ENCODE data around the gene TLCD1. TPM values are rescaled to one million over a fixed set of nuclear protein-coding genes. Genes with fewer than 3 reads are reported as not detected.

Gene TLCD1
- total RNA-seq, 2 experiments from 2014 or later, result 20.1 to 22.0 TPM

- ChIA-PET CTCF (no interaction called here), POLR2A (no interaction called here)
Measured at GRCh38 chr17:28706471-28707338, 19.3 kb downstream of the TLCD1 start.

DNA sequence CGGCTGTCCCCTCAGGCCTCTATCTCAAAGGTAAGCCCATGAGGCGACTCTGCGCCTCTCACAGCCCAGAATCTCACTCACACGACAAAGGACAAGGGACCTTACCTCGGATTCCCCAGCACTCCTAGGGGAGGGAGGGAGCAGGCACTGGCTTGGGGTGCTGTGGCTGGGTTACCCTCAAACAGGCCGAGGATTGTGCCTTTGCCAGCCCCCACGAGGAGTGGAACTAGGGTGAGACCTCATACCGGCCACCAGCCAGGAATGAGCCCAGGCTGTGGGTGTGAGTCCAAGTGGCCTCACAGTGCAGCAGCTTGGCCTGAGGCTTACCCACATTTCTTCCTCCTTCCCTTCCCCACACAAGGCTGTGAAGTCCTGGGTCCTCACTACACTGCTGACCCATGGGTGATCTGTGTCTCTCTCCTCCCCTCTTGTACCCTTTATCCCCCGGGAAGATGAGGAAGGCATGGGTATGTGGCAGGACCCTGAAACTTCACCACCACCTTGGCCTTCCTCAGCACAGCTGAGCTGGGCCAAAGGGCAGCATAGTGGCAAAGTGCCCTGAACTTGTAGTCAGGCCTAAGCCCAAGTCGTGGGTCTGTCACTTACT lies 20.2 kb downstream of the TLCD1 start:
- POLR2A ChIA-PET, result no interaction called here
- CTCF ChIA-PET, result no interaction called here

DNA sequence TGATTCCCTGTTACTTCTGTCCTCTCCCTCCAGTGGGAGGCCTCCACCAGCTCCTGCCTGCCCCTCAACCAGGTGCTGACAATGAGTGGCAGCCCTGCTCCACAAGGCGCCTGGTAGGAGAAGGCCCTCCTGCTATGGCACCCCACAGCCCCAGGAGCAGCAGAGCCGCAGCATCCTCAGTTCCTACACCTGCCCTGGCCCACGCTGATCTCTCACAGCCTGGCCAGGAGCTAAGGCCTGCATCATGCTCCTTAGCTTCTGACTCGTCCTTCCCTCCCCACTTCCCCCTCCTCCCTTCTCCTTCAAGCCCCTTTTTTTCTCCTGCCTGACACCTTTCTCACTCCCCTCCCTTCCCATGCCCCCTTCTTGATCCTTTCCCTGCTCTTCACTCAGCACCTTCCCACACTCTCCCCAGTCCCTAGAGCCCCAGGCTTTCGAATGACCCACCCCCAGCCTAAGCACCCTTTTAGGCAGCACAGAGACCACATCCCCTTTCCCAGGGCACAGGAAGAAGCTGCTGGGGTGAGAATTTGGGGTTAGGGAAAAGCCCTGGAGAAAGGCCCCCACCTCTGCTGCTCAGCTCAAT lies 20.9 kb downstream of the TLCD1 start:
- CTCF ChIA-PET, result no interaction called here
- POLR2A ChIA-PET, result no interaction called here

DNA sequence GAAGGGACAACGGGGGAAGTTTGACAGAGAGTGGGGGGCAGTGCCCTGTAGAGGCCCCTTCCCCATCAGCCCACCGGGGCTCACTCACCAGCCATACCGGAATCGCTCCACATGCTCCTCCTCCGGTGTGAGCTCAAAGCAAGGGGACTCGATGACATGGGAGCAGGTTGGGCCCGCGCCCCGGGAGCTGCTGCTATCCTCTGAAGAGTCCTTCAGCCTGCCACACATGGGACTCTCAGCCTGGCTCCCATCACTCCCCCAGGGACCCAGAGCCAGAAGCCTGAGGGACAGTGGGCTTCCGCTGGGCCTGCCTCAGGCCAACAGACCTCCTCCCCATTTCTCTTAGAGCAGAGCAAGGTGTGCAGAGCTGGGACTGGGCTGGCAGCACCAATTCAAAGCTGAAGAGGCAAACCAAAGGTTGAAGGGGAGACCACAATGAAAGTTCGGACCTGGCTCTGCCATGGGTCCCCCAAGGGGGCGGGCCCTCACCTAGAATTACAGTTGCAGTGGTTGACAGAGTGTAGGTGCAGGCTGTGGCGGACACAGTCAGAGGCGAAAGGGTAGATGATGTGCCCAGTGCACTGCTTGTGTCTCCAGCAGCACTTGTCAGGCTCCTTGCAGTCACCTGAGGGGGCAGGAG lies 21.7 kb downstream of the TLCD1 start:
- POLR2A ChIA-PET, result interaction anchor here (0.7 kb wide), 1 partner anchor 24 kb away, joined by 3 read pairs; no protein-coding TSS in a partner anchor
- CTCF ChIA-PET, result no interaction called here

DNA sequence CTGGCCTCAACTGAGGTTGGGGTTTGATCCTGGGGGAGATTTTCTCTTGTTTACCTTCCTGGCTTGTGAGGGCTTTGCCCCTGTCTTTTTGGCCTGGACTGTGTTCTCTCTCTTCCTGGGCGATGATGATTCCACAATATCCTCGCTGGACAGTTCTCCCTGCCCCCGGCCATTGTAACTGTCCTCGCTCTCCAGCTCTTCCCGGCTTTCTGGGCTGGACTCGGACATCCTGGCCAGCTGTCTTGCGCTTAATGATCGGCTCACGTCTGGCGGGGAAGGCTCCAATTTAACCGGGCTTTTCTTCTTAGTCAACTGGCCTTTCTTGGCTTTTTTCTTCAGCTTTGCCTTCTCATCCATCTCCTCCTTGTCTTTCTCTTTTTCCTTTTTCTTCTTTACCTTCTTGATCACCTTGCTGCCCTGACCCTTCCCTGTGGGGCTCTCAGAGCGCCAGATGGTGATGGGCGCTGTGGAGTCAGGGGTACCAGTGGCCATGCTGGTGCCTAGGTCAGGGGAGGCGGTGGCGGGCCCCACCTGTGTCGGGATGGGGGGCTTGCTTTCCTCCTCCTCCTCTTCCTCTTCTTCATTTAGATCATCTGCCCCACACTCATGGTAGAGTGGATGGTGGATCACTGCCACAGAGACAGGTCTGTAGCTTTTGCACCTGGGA lies 22.3 kb downstream of the TLCD1 start:
- POLR2A ChIA-PET, result no interaction called here

GRCh38 chr17:28702752-28703150 lies 23.3 kb downstream of the TLCD1 start:
- CTCF ChIA-PET, result no interaction called here
- POLR2A ChIA-PET, result no interaction called here

More for the DNA sequence above, 22.3 kb downstream of the TLCD1 start:
- CTCF ChIA-PET, result no interaction called here

DNA sequence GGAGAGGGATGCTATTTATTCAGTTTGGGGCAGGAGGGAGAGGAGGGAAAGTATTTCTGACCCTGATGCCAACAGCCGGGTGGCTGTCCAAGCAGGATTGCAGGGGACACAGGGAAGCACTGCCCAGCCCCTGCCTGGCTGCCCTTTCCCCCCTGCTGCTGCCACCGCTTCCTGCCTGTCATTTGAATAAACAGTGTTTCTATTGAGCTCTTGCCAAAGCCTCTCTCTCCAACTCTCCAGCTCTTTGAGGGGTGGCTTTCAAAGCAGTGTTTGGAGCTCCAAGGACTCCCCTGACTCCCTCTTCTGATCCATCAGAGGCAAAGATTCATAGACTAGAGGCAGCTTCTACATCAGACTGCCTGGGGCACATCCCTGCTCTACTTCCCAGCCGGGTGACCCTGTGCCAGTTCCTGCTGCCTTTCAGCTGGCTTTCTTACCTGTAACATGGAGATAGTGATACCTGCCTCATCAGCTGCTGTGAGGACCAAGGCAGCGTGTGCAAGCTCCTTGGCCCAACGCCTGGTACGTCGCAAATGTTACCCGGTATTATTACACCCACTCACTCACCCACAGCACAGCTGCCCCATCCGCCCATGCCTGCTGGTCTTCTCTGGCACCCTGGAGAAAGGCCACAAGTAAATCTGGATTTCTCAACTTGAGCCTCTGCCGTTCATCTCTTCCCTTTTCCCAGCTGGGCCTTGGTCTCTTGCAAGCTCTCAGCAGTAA lies 23.8 kb downstream of the TLCD1 start:
- ChIA-PET CTCF (no interaction called here), POLR2A (no interaction called here)

GRCh38 chr17:28700830-28701492 lies 25.1 kb downstream of the TLCD1 start:
- POLR2A ChIA-PET, result no interaction called here

DNA sequence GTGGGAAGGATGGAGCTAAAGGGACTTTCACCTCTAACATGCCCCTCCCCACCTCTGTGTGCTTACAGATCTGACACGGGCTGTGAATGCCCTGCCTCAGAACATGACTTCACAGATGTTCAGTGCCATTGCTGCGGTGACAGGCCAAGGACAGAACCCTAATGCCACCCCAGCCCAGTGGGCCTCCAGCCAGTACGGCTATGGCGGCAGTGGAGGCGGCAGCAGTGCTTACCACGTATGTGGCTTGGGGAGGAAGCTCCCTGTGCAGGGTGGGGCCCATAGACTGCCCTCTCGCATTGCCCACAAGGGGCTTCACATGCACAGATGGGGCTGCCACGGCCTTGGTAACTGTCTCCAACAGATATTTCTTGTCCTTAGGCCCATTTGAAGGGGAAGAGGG lies 25.8 kb downstream of the TLCD1 start:
- ChIA-PET POLR2A (no interaction called here), CTCF (interaction anchor here (0.5 kb wide), 1 partner anchor 645 kb away, joined by 3 read pairs; no protein-coding TSS in a partner anchor)

More at GRCh38 chr17:28700830-28701492, 25.1 kb downstream of the TLCD1 start:
- CTCF ChIA-PET, result no interaction called here

DNA sequence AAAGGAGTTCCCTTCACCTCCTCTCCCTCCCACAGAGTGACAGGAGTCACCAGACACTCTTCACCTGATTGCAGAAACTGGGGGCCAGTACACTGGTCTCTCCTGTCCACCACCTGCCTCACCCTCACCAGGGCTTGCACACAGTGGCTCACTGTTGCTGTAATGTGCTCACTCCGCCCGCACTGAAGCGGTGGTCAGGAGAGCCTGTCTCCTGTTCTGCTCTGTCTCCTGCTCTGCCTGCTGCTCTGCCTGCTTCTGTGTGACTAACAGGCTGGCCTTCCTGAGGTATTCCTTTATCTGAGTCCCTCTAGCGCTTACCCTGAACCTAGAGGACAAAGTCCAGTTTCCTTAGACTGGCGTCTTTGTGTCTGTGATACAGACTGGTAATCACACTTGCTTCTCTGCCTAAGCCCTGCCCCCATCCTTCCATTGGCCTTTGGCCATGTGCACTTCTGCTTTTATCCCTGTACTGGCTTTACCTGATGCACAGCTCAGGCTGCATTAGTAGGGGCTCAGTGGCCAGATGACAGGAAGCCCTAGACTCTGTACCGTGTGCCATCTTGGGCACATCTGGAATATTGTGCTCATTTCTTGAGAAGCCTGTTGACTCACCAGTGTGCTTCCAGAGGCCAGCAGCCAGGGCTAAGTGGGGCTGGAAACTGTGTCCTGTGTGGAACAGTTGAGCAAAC lies 27.6 kb downstream of the TLCD1 start:
- ChIA-PET POLR2A (interaction anchor here (0.9 kb wide), 1 partner anchor 55 kb away, joined by 4 read pairs; no protein-coding TSS in a partner anchor), CTCF (no interaction called here)

DNA sequence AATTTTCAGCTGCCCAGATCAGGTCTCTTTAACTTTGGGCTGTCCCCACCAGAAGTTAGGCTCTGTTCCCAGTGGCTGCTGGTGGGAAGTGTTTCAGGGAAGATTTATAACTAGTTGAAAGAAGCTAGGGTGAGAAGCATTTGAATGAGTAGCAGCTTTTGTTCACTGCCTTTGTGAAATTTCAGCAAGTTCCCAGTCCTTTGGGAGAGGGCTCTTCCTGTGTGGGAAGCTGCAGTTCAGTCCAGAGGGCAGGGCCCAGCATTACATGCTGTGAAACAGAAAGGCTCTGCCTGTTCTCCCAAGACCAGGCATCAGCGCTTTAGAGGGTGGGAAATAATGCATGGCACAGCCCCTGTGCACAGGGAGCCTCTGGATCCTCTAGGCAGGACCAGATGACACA lies 32.2 kb downstream of the TLCD1 start:
- ChIA-PET CTCF (no interaction called here), POLR2A (no interaction called here)

DNA sequence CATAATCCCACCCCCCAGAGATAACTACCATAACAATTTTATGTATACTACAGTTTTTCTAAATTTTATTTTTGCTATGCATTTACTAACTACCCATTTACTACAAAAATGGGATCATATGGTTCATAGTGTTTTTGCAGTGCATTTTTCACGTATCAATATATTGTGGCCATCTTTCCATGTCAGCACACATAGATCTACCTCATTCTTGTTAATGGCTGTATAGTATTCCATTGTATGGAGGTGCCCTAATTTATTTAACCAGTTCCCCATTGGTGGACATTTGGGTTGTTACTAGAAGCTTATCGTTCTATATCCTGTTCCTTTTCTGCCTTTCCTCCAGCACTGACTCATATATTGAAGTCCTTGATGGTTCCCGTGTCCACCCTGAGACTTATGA lies 37.0 kb downstream of the TLCD1 start:
- POLR2A ChIA-PET, result no interaction called here
- CTCF ChIA-PET, result no interaction called here

GRCh38 chr17:28688481-28688880 lies 37.6 kb downstream of the TLCD1 start:
- POLR2A ChIA-PET, result no interaction called here
- CTCF ChIA-PET, result interaction anchor here (1.1 kb wide), 1 partner anchor 25 kb away, joined by 3 read pairs; no protein-coding TSS in a partner anchor

- CTCF ChIA-PET, result no interaction called here
- POLR2A ChIA-PET, result no interaction called here
Measured at GRCh38 chr17:28686296-28686695, 39.7 kb downstream of the TLCD1 start.

GRCh38 chr17:28685366-28685765 lies 40.7 kb downstream of the TLCD1 start:
- ChIA-PET CTCF (no interaction called here), POLR2A (no interaction called here)

GRCh38 chr17:28684963-28685362 lies 41.1 kb downstream of the TLCD1 start:
- POLR2A ChIA-PET, result no interaction called here
- CTCF ChIA-PET, result no interaction called here

DNA sequence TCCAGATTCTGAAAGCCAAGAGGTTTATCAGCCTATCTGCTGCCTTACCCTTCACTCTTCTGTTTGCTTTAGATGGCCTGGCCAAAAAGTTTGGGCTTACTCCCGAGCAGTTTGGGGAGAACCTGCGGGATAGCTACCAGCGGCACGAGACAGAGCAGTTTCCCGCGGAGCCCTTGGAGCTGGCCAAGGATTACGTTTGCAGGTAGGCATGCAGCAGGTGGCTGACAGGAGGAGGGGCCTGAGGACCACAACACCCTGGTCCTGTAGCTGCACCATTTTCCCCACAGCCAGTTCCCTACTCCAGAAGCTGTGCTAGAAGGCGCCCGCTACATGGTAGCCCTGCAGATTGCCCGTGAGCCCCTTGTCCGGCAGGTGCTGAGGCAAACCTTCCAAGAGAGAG lies 43.4 kb downstream of the TLCD1 start:
- CTCF ChIA-PET, result no interaction called here
- POLR2A ChIA-PET, result no interaction called here

GRCh38 chr17:28675980-28676379 lies 50.1 kb downstream of the TLCD1 start:
- ChIA-PET POLR2A (interaction anchor here (1.2 kb wide), 1 partner anchor 31 kb away, joined by 5 read pairs; the partner anchor contains the start of gene BLTP2), CTCF (interaction anchor here (1.3 to 1.4 kb wide), 2 partner anchors 30 to 63 kb away, joined by 3 to 4 read pairs; no protein-coding TSS in a partner anchor)

Measured in activated CD8-positive, alpha-beta memory T cell treated with anti-CD3 and anti-CD28 coated beads for 36 hours (primary cell).